H9 (cell line): ENCODE data around the gene PFDN2. TPM values are rescaled to one million over a fixed set of nuclear protein-coding genes. Genes with fewer than 3 reads are reported as not detected.

Source experiments
- DNase-seq: peaks from one replicate; pipeline ENCODE4 v3.0.0-alpha.2; 2017
- H2AFZ ChIP-seq: one replicate; pipeline ENCODE4 v1.6.1; 2013; ENCODE audit warnings: mild to moderate bottlenecking, low read length, control low read depth, moderate library complexity
- H2AK5ac ChIP-seq: 2 replicates; pipeline ENCODE4 v1.6.1; 2013; ENCODE audit warnings: low read length, control low read depth, mixed read lengths; ENCODE audit not compliant: insufficient read length
- H2BK120ac ChIP-seq: one replicate; pipeline ENCODE4 v1.6.1; 2013; ENCODE audit warnings: low read depth, mild to moderate bottlenecking, low read length, control low read depth, inconsistent platforms; ENCODE audit not compliant: poor library complexity, severe bottlenecking
- H2BK12ac ChIP-seq: 2 replicates; pipeline ENCODE4 v1.6.1; 2013; ENCODE audit warnings: low read length, control low read depth, mixed read lengths, low read depth; ENCODE audit not compliant: insufficient read length
- H2BK15ac ChIP-seq: 2 replicates; pipeline ENCODE4 v1.6.1; 2013; ENCODE audit warnings: low read depth, low read length, control low read depth
- H2BK20ac ChIP-seq: one replicate; pipeline ENCODE4 v1.6.1; 2013; ENCODE audit warnings: low read depth, mild to moderate bottlenecking, low read length, control low read depth, inconsistent platforms; ENCODE audit not compliant: poor library complexity, severe bottlenecking
- H2BK5ac ChIP-seq: 2 replicates; pipeline ENCODE4 v1.6.1; 2013; ENCODE audit warnings: low read length, control low read depth, mixed read lengths; ENCODE audit not compliant: insufficient read length
- H3K14ac ChIP-seq: 2 replicates; pipeline ENCODE4 v1.6.1; 2013; ENCODE audit warnings: low read length, control low read depth; ENCODE audit not compliant: insufficient read depth
- H3K18ac ChIP-seq: 2 replicates; pipeline ENCODE4 v1.6.1; 2013; ENCODE audit warnings: low read depth, mild to moderate bottlenecking, mixed read lengths, low read length, control low read depth; ENCODE audit not compliant: insufficient read length
- H3K23ac ChIP-seq: 2 replicates; pipeline ENCODE4 v1.6.1; 2013; ENCODE audit warnings: low read length, control low read depth, mixed read lengths, low read depth; ENCODE audit not compliant: insufficient read length
- H3K23me2 ChIP-seq: 2 replicates; pipeline ENCODE4 v1.6.1; 2013; ENCODE audit warnings: low read depth, mild to moderate bottlenecking, mixed read lengths, low read length, control low read depth; ENCODE audit not compliant: insufficient read length, poor library complexity, severe bottlenecking
- H3K27ac ChIP-seq: 2 replicates; pipeline ENCODE4 v1.5.1; 2013; ENCODE audit warnings: low read length, control low read depth, mixed read lengths, low read depth; ENCODE audit not compliant: insufficient read length
- H3K27me3 ChIP-seq: 2 replicates; pipeline ENCODE4 v1.6.1; 2013; ENCODE audit warnings: low read length, control low read depth, inconsistent platforms; ENCODE audit not compliant: insufficient read depth
- H3K4ac ChIP-seq: 2 replicates; pipeline ENCODE4 v1.6.1; 2013; ENCODE audit warnings: low read depth, mild to moderate bottlenecking, control low read depth, inconsistent platforms, low read length, moderate library complexity
- H3K4me1 ChIP-seq: 2 replicates; pipeline ENCODE4 v1.6.1; 2013; ENCODE audit warnings: low read length, control low read depth, inconsistent platforms; ENCODE audit not compliant: insufficient read depth
- H3K4me2 ChIP-seq: 2 replicates; pipeline ENCODE4 v1.6.1; 2013; ENCODE audit warnings: low read length, control low read depth, mixed read lengths; ENCODE audit not compliant: insufficient read length, insufficient read depth
- H3K56ac ChIP-seq: 2 replicates; pipeline ENCODE4 v1.6.1; 2013; ENCODE audit warnings: low read depth, mild to moderate bottlenecking, mixed read lengths, low read length, control low read depth; ENCODE audit not compliant: insufficient read length
- H3K79me1 ChIP-seq: 2 replicates; pipeline ENCODE4 v1.6.1; 2013; ENCODE audit warnings: low read depth, mild to moderate bottlenecking, moderate library complexity, low read length, control low read depth, inconsistent platforms; ENCODE audit not compliant: insufficient read depth, poor library complexity, severe bottlenecking
- H3K79me2 ChIP-seq: 2 replicates; pipeline ENCODE4 v1.6.1; 2013; ENCODE audit warnings: low read length, control low read depth, inconsistent platforms; ENCODE audit not compliant: insufficient read depth
- H3K9ac ChIP-seq: 2 replicates; pipeline ENCODE4 v1.6.1; 2013; ENCODE audit warnings: low read length, control low read depth, mixed read lengths; ENCODE audit not compliant: insufficient read length; ENCODE audit errors: extremely low read depth
- H3K9me3 ChIP-seq: one replicate; pipeline ENCODE4 v1.6.1; 2013; ENCODE audit warnings: low read depth, low read length, inconsistent platforms; ENCODE audit not compliant: control insufficient read depth
- H3T11ph ChIP-seq: one replicate; pipeline ENCODE4 v1.6.1; 2013; ENCODE audit warnings: mild to moderate bottlenecking, low read length, control low read depth, inconsistent platforms
- H4K20me1 ChIP-seq: one replicate; pipeline ENCODE4 v1.6.1; 2013; ENCODE audit not compliant: control insufficient read depth, insufficient read length, insufficient read depth
- H4K5ac ChIP-seq: 2 replicates; pipeline ENCODE4 v1.6.1; 2013; ENCODE audit warnings: low read depth, mild to moderate bottlenecking, mixed read lengths, low read length, control low read depth; ENCODE audit not compliant: insufficient read length
- H4K8ac ChIP-seq: replicated peaks from 2 replicates; pipeline ENCODE4 v1.6.1; 2013; ENCODE audit warnings: low read length, control low read depth, mixed read lengths, low read depth; ENCODE audit not compliant: insufficient read length
- H4K91ac ChIP-seq: 2 replicates; pipeline ENCODE4 v1.6.1; 2013; ENCODE audit warnings: low read depth, mild to moderate bottlenecking, moderate library complexity, mixed read lengths, low read length, control low read depth; ENCODE audit not compliant: insufficient read length
- H3K27ac Mint-ChIP-seq, 3 experiments: 2 replicates in 2 of 3; 3 replicates in 1 of 3; pipeline ENCODE4 v1.8.0; 2020 to 2021; ENCODE audit warnings: mixed read lengths in 3 of 3, mild to moderate bottlenecking in 1 of 3, moderate library complexity in 1 of 3
- H3K27me3 Mint-ChIP-seq: 2 replicates; pipeline ENCODE4 v1.8.0; 2021; ENCODE audit warnings: low read depth, mild to moderate bottlenecking, moderate library complexity, mixed read lengths
- H3K36me3 Mint-ChIP-seq, 3 experiments: 2 replicates in 2 of 3; 3 replicates in 1 of 3; pipeline ENCODE4 v1.8.0; 2020 to 2021; ENCODE audit warnings: low read depth in 3 of 3, mixed read lengths in 3 of 3; ENCODE audit not compliant: insufficient read depth in 1 of 3
- H3K4me1 Mint-ChIP-seq, 2 experiments: 2 replicates each; pipeline ENCODE4 v1.8.0; 2020; ENCODE audit warnings: mixed read lengths in 2 of 2
- H3K4me3 Mint-ChIP-seq, 2 experiments: 2 replicates in 1 of 2; 3 replicates in 1 of 2; pipeline ENCODE4 v1.8.0; 2020 to 2021; ENCODE audit warnings: mild to moderate bottlenecking in 2 of 2, mixed read lengths in 2 of 2, moderate library complexity in 1 of 2
- H3K9me3 Mint-ChIP-seq, 2 experiments: 2 replicates in 1 of 2; 3 replicates in 1 of 2; pipeline ENCODE4 v1.8.0; 2020; ENCODE audit warnings: mild to moderate bottlenecking in 2 of 2, mixed read lengths in 2 of 2, moderate library complexity in 1 of 2
- CTCF ChIP-seq: fragments of 200-600 bp; sonication (generic); conservative IDR thresholded peaks from 3 replicates; pipeline ENCODE4 v1.8.0; 2021; ENCODE audit warnings: antibody characterized with exemption, mild to moderate bottlenecking
- WGBS: extraction: QIAGEN DNeasy Blood & Tissue Kit; methylation state at CpG from one replicate; pipeline ENCODE4 v1.1.7; 2013; ENCODE audit warnings: missing lambda C conversion rate, low lambda C conversion rate, mixed read lengths; ENCODE audit not compliant: insufficient read length; ENCODE audit errors: extremely low coverage; 5-methylcytosine and 5-hydroxymethylcytosine counted together
- total RNA-seq: library from RNA; stranded (reverse); gene quantifications from 2 replicates; pipeline ENCODE4 v1.2.1, GENCODE V29; 2021

PFDN2 gene
- total RNA-seq, 1 experiment from 2014 or later, result 71.8 TPM

GRCh38 chr1:161086457-161086856, 31.4 kb downstream of the PFDN2 start:
- Histone ChIP-seq H3K79me1 (no peaks in the 10 kb centered on the region), H4K5ac (no peak overlapping the region), H3K18ac (no peak overlapping the region), H3K79me2 (no peaks in the 10 kb centered on the region), H3K4ac (no peak overlapping the region), H4K20me1 (no peaks in the 10 kb centered on the region), H2BK20ac (no peak overlapping the region), H3K23ac (no peak overlapping the region), H2BK5ac (no peak overlapping the region), H2BK120ac (no peak overlapping the region), H3K27me3 (no peaks in the 10 kb centered on the region), H3K4me1 (no peaks in the 10 kb centered on the region), H3K9me3 (no peaks in the 10 kb centered on the region), H3K56ac (no peak overlapping the region), H3K27ac (no peak overlapping the region), H3T11ph (no peak overlapping the region), H3K14ac (no peak overlapping the region; the same call in 1 of the 2 replicates), H3K23me2 (no peaks in the 10 kb centered on the region), H3K4me2 (no peak overlapping the region), H2BK15ac (no peak overlapping the region), H3K9ac (no peak overlapping the region), H2AK5ac (no peak overlapping the region), H2AFZ (no peak overlapping the region), H2BK12ac (no peak overlapping the region), H4K8ac (no peak overlapping the region), H4K91ac (no peak overlapping the region)
- Mint-ChIP-seq H3K4me1 (peaks cover 44 to 45% of the 10 kb centered on the region in 2 experiments), H3K4me3 (no peak overlapping the region), H3K27me3 (no peaks in the 10 kb centered on the region), H3K36me3 (no peaks in the 10 kb centered on the region), H3K27ac (no peak overlapping the region; a peak in 1 of 7 replicates), H3K9me3 (no peaks in the 10 kb centered on the region)
- no peak for DNase-seq
- no peak for TF ChIP-seq CTCF
- WGBS, result no CpG with 5 or more reads among the region's 4 CpGs
